Gastrocnemius medialis (tissue), 4 donors: ENCODE results near the gene HOXA5. TPM values are rescaled to one million over a fixed set of nuclear protein-coding genes. Genes with fewer than 3 reads are reported as not detected.
A peak's percentile ranks its signal among the peaks of the same experiment; 100 is the strongest.

ENCODE experiments used
- ATAC-seq, 2 donors: fragments of 150-250 bp; one replicate each; pipeline ENCODE4 v1.9.1; 2016
- DNase-seq, 2 donors: peaks; one replicate each; pipeline ENCODE4 v3.0.0-alpha.2; 2019
- H3K27ac ChIP-seq, 4 donors: fragments of 200-600 bp; sonication (generic); 1 replicate in 1 of 4; 2 replicates in 3 of 4; pipeline ENCODE4 v1.5.1; 2016 to 2018; ENCODE audit warnings: mild to moderate bottlenecking in 2 of 4, moderate library complexity in 1 of 4
- H3K27me3 ChIP-seq, 3 donors: fragments of 200-600 bp; sonication (generic) in 2 of 3; 1 replicate in 1 of 3; 2 replicates in 2 of 3; pipeline versions ENCODE4 v1.5.1 to v1.6.0; 2016 to 2019; ENCODE audit warnings: mild to moderate bottlenecking in 1 of 3, moderate library complexity in 1 of 3
- H3K36me3 ChIP-seq, 2 donors: fragments of 200-600 bp; sonication (generic) in 1 of 2; one replicate each; pipeline ENCODE4 v1.5.1; 2017 to 2018
- H3K4me1 ChIP-seq, 2 donors: fragments of 200-600 bp; sonication (generic) in 1 of 2; one replicate each; pipeline ENCODE4 v1.5.1; 2016 to 2017; ENCODE audit warnings: mild to moderate bottlenecking in 2 of 2
- H3K4me3 ChIP-seq, 4 donors: fragments of 200-600 bp; sonication (generic) in 3 of 4; 1 replicate in 1 of 4; 2 replicates in 3 of 4; pipeline ENCODE4 v1.5.1; 2016 to 2019; ENCODE audit warnings: mild to moderate bottlenecking in 2 of 4
- H3K9me3 ChIP-seq, 3 donors: fragments of 200-600 bp; sonication (generic) in 2 of 3; 1 replicate in 1 of 3; 2 replicates in 2 of 3; pipeline ENCODE4 v1.5.1; 2016 to 2019
- POLR2A ChIP-seq, 2 donors: fragments of 450-650 bp; IDR thresholded peaks; one replicate each; pipeline ENCODE4 v1.6.1; 2017; ENCODE audit warnings: antibody characterized with exemption in 2 of 2, mild to moderate bottlenecking in 2 of 2, moderate library complexity in 2 of 2
- in situ Hi-C, 4 donors: fragments of 200-750 bp; cut with MboI; loops; one replicate each; pipeline versions ENCODE4 v1.15.0 to v1.8.0; 2017; ENCODE audit warnings: low sequenced_read_pairs in 4 of 4
- intact Hi-C: fragments of 100-400 bp; cut with DNase I; formaldehyde crosslinking; loops from one replicate; pipeline ENCODE4 v1.15.1; 2023; ENCODE audit warnings: low total_unique reads
- total RNA-seq, 4 donors: library from RNA; depleted of rRNA; stranded (reverse); fragments of >200 nt; gene quantifications; one replicate each; pipeline versions ENCODE4 v1.1.0 to v1.2.3, GENCODE V29; 2016
- TF ChIP-seq, protein P1 (sequence below), 5 experiments: fragments of 450-650 bp in 3 of 5; fragments of 200-600 bp in 2 of 5; sonication (generic) in 2 of 5; IDR thresholded peaks in 4 of 5; conservative IDR thresholded peaks in 1 of 5; 1 replicate in 4 of 5; 2 replicates in 1 of 5; pipeline ENCODE4 v1.5.1; 2016 to 2019; ENCODE audit warnings: antibody characterized with exemption in 5 of 5, mild to moderate bottlenecking in 3 of 5, moderate library complexity in 3 of 5

The HOXA5 gene
- total RNA-seq, 4 donors from 2014 or later = 2.7 to 7.1 (median 7.0) TPM

DNA sequence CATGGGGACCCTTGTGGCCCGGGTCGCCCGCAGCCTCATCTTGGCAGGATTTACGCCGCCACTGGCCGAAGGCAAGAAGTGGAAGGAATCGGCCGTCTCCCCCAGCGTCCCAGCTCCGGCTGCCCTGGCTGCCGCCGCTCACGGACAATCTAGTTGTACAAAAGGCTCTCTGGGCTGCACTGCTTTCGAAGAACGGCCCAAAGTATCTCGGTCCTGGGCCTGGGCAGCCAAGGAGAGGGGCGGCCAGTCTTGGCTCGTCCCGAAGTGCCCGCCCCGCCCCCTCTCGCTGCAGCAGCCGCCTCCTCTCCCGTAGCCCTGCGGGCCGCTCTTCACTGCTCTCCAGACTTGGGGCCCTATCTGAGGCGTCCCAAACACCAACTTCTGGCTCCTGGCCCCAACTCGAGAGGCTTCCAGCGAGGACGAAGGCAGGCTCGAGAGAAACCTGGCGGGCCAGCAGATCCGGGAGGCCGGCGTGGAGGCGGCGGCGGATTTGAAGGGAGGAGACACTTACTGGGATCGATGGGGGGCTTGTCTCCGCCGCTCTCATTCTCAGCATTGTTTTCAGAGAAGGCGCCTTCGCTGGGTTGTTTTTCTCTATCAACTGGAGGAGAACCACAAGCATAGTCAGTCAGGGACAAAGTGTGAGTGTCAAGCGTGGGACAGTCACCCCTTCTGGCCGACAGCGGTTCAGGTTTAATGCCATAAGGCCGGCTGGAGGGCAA, 21.0 kb upstream of the HOXA5 start:
- Histone ChIP-seq H3K9me3 (no peaks in the 10 kb centered on the region), H3K27ac (peak overlapping the region; percentile 90 to 99 (median 95)), H3K4me3 (peak overlapping the region; percentile 62 to 88 (median 77)), H3K36me3 (no peaks in the 10 kb centered on the region), H3K27me3 (no peaks in the 10 kb centered on the region), H3K4me1 (peaks cover 12 to 43% of the 10 kb centered on the region in 2 donors)
- intact Hi-C loops = loop anchor here (1.0 to 10.0 kb wide), 6 partner anchors 8 to 1400 kb away; partner anchors contain the start of genes CBX3, HNRNPA2B1, HOXA4 and HOXA7
- in situ Hi-C loops = loop anchor here in 2 of 4 donors (5.0 to 25.0 kb wide), 3 partner anchors 952 to 1307 kb away; partner anchors contain the start of genes CBX3 (in 1 of the 2) and HNRNPA2B1 (in 1 of the 2)
- TF ChIP-seq POLR2A (IDR thresholded peaks at IDR 0.05) = no peak
- TF ChIP-seq, protein P1, sequence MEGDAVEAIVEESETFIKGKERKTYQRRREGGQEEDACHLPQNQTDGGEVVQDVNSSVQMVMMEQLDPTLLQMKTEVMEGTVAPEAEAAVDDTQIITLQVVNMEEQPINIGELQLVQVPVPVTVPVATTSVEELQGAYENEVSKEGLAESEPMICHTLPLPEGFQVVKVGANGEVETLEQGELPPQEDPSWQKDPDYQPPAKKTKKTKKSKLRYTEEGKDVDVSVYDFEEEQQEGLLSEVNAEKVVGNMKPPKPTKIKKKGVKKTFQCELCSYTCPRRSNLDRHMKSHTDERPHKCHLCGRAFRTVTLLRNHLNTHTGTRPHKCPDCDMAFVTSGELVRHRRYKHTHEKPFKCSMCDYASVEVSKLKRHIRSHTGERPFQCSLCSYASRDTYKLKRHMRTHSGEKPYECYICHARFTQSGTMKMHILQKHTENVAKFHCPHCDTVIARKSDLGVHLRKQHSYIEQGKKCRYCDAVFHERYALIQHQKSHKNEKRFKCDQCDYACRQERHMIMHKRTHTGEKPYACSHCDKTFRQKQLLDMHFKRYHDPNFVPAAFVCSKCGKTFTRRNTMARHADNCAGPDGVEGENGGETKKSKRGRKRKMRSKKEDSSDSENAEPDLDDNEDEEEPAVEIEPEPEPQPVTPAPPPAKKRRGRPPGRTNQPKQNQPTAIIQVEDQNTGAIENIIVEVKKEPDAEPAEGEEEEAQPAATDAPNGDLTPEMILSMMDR (IDR thresholded peaks at IDR 0.05 in 4 of 5, conservative IDR thresholded peaks at IDR 0.05 in 1 of 5) = peak in 2 of 5 experiments; percentile 16 to 43
- DNase-seq = peak in 1 of 2 donors; percentile 54
- peak; percentile 5 to 13 for ATAC-seq

DNA sequence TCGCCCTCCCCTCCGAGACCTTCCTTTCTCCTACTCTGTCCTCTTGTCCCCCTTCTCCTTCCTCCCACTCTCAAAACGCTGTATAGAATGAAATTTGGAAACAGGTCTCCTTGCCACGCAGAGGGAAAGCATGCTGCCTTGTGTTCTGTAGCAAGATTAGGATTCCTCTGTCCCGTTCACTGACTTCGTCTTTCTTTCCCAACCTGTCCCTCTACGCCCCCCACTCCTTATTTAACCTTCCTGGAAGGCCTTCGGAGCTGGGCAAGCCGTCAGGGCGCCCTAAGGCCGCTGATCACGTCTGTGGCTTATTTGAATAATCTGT, 20.5 kb upstream of the HOXA5 start:
- peak overlapping the region; percentile 62 to 88 (median 77) for H3K4me3 ChIP-seq
- H3K27me3 ChIP-seq = no peaks in the 10 kb centered on the region
- intact Hi-C loops = loop anchor here (2.0 to 10.0 kb wide), 3 partner anchors 963 to 1399 kb away; partner anchors contain the start of genes CBX3 and HNRNPA2B1
- no peak for TF ChIP-seq POLR2A (IDR thresholded peaks at IDR 0.05)
- TF ChIP-seq, protein P1 (IDR thresholded peaks at IDR 0.05 in 4 of 5, conservative IDR thresholded peaks at IDR 0.05 in 1 of 5) = no peak
- H3K36me3 ChIP-seq = no peaks in the 10 kb centered on the region
- H3K27ac ChIP-seq = peak overlapping the region; percentile 90 to 99 (median 95)
- H3K9me3 ChIP-seq = no peaks in the 10 kb centered on the region
- ATAC-seq = no peak
- in situ Hi-C loops = loop anchor here in 1 of 4 donors (10.0 to 25.0 kb wide), 2 partner anchors 952 to 1299 kb away; partner anchors contain the start of genes CBX3 and HNRNPA2B1
- H3K4me1 ChIP-seq = peaks cover 12 to 43% of the 10 kb centered on the region in 2 donors
- DNase-seq = no peak

DNA sequence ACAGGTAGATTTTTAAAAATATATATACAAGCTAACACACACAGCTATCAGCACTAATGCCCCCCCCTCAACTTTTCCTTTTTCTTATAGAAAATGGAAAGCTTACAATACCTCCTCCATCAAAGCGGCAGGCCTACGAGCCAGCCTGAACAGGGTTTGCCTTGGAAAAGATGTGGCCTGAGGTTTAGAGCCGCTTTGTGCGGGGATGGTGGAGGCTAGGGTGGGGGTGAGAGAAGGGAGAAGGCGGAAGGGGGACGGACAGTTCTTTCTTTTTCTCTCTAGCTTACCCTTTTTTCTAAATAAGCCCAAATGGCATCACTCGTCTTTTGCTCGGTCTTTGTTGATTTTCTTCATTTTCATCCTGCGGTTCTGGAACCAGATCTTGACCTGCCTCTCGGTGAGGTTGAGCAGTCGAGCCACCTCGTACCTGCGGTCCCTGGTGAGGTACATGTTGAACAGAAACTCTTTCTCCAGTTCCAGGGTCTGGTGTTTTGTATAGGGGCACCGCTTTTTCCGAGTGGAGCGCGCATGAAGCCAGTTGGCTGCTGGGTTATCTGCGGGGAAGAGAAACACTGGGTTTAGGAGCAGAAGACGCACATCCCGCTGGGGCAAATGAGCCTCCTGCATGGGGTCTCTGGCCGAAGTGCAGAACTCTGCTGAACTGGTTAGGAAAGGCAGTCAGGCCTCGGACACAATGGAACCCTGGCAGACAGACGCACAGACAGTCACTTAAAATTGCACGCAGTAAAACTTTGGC, 20.0 kb upstream of the HOXA5 start:
- intact Hi-C loops (loop anchor here (2.0 to 10.0 kb wide), 3 partner anchors 963 to 1399 kb away; partner anchors contain the start of genes CBX3 and HNRNPA2B1), in situ Hi-C loops (loop anchor here in 1 of 4 donors (10.0 to 25.0 kb wide), 2 partner anchors 951 to 1299 kb away; partner anchors contain the start of genes CBX3 and HNRNPA2B1)
- peak in 1 of 2 donors; percentile 12 for DNase-seq
- TF ChIP-seq POLR2A (IDR thresholded peaks at IDR 0.05) = no peak
- TF ChIP-seq, protein P1 (IDR thresholded peaks at IDR 0.05 in 4 of 5, conservative IDR thresholded peaks at IDR 0.05 in 1 of 5) = no peak
- Histone ChIP-seq H3K4me1 (peaks cover 12 to 43% of the 10 kb centered on the region in 2 donors), H3K27ac (peak overlapping the region; percentile 90 to 99 (median 95)), H3K27me3 (no peaks in the 10 kb centered on the region), H3K9me3 (no peaks in the 10 kb centered on the region), H3K4me3 (peak overlapping the region; percentile 62 to 88 (median 77)), H3K36me3 (no peaks in the 10 kb centered on the region)
- ATAC-seq = no peak

DNA sequence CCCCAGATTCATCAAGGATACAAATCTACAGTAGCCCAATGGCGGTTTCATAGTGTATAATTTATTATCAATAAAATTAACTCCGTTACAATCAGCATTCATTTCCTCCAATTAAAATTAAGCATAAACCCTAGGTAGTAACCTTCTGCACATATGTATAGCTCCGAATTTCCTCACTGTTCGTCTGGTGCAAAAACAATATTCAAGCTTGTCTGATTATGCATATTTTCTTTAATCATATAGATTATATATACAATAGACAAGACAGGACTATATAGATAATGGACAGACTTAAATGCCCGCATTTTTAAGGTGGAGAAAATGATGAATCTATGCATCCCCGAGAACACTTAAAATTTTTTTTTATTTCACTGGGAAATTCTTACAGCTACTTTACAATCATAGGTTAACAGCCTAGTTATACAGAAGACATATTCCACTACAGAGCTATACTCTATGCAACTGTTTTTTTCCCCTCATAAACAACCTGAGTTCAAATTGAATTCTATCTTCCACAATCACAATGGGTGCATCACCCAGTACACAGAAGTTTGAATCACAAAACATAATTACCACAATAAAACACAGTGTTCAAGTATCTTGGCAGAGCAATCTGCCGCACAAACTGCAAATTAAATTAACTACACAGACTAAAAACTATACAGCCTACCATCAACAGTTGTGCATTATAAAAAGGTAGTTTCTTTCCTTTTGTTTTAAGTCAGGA, 19.2 kb upstream of the HOXA5 start:
- no peak for TF ChIP-seq POLR2A (IDR thresholded peaks at IDR 0.05)
- intact Hi-C loops (loop anchor here (5.0 to 10.0 kb wide), 2 partner anchors 1210 to 1398 kb away; no protein-coding TSS in a partner anchor), in situ Hi-C loops (loop anchor here in 1 of 4 donors (10.0 to 25.0 kb wide), 2 partner anchors 950 to 1298 kb away; partner anchors contain the start of genes CBX3 and HNRNPA2B1)
- peak overlapping the region in 2 of 4 donors; percentile 2 to 98 for H3K27ac ChIP-seq
- no peaks in the 10 kb centered on the region for H3K27me3 ChIP-seq
- ATAC-seq (no peak), DNase-seq (no peak)
- no peaks in the 10 kb centered on the region for H3K36me3 ChIP-seq
- H3K4me1 ChIP-seq = peaks cover 12 to 37% of the 10 kb centered on the region in 2 donors
- peak overlapping the region in 3 of 4 donors; percentile 70 to 88 (median 84) for H3K4me3 ChIP-seq
- H3K9me3 ChIP-seq = no peaks in the 10 kb centered on the region
